Upper lobe of left lung (tissue), 4 donors: Measurements from ENCODE around the gene KRT1.

Source experiments
- POLR2A ChIP-seq, 4 donors: fragments of 450-650 bp; IDR thresholded peaks; one replicate each; pipeline ENCODE4 v1.5.1; 2016 to 2017; ENCODE audit warnings: antibody characterized with exemption in 4 of 4, mild to moderate bottlenecking in 2 of 4
- POLR2AphosphoS5 ChIP-seq, 2 donors: sonication (generic); formaldehyde crosslinking; IDR thresholded peaks; one replicate each; pipeline ENCODE4 v1.5.1; 2017; ENCODE audit warnings: antibody characterized with exemption in 2 of 2
- TF ChIP-seq, protein P1 (sequence below), 6 experiments: fragments of 450-650 bp in 4 of 6; fragments of 200-600 bp in 2 of 6; sonication (generic) in 2 of 6; IDR thresholded peaks; one replicate each; pipeline ENCODE4 v1.5.1; 2016 to 2019; ENCODE audit warnings: antibody characterized with exemption in 6 of 6

DNA sequence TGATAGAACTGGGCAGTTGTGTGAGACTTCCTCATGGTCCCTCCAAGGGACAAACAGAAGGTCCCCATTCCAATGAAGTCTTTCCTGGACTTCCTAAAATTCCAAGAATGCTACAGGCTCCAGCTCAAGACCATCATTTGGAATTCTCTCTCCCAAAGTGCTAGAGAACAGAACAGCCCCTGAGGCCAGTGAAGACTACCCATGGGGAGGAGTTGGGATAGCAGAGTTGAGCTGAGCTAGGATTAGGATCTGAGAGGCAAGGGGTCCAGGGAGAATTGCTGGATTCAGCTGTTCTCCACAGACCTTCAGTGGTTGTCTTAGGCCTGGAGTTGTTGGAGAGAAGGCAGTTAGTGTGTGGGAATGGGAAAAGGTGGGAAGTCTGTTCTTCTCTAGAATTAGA is 10.8 kb downstream of the KRT1 start:
- TF ChIP-seq, protein P1, sequence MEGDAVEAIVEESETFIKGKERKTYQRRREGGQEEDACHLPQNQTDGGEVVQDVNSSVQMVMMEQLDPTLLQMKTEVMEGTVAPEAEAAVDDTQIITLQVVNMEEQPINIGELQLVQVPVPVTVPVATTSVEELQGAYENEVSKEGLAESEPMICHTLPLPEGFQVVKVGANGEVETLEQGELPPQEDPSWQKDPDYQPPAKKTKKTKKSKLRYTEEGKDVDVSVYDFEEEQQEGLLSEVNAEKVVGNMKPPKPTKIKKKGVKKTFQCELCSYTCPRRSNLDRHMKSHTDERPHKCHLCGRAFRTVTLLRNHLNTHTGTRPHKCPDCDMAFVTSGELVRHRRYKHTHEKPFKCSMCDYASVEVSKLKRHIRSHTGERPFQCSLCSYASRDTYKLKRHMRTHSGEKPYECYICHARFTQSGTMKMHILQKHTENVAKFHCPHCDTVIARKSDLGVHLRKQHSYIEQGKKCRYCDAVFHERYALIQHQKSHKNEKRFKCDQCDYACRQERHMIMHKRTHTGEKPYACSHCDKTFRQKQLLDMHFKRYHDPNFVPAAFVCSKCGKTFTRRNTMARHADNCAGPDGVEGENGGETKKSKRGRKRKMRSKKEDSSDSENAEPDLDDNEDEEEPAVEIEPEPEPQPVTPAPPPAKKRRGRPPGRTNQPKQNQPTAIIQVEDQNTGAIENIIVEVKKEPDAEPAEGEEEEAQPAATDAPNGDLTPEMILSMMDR (IDR thresholded peaks at IDR 0.05): no peak
- no peak for TF ChIP-seq POLR2AphosphoS5 (IDR thresholded peaks at IDR 0.05)
- no peak for TF ChIP-seq POLR2A (IDR thresholded peaks at IDR 0.05)
